GM12864 (cell line): ENCODE measurements around the gene PRCP.
A peak's percentile ranks its signal among the peaks of the same experiment; 100 is the strongest.

Experiments used
- DNase-seq: peaks from one replicate; pipeline ENCODE4 v3.0.0-alpha.2; 2011; ENCODE audit warnings: low read depth
- H3K4me3 ChIP-seq: 2 replicates; pipeline ENCODE4 v1.5.1; 2011; ENCODE audit warnings: mild to moderate bottlenecking, low read depth, low read length, control low read depth
- TF ChIP-seq, protein P1 (sequence below): IDR thresholded peaks from 2 replicates; pipeline ENCODE4 v1.5.1; 2011; ENCODE audit warnings: low read depth, mild to moderate bottlenecking, moderate library complexity, low read length, control low read depth, inconsistent platforms; ENCODE audit errors: missing control alignments

The PRCP gene

DNA sequence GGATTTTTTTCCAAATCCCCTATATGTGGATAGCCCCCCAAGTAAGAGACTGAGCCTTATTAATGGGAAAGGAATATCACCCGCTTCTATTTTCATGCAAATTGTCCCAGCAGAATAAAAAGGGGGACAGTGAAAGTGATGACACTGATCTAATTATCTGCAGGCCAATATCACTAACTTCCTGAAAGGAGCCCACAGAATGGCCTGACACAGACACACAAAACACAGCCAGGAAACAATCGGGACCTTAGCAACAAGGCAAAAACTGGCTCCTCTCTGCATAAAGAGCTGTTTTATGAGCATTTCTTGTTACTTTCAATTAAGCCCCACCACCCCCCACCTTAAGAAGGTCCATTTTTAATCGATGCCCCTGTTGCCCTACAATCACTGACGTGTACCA lies 112.2 kb downstream of the PRCP start:
- no peak overlapping the region for H3K4me3 ChIP-seq
- TF ChIP-seq, protein P1, sequence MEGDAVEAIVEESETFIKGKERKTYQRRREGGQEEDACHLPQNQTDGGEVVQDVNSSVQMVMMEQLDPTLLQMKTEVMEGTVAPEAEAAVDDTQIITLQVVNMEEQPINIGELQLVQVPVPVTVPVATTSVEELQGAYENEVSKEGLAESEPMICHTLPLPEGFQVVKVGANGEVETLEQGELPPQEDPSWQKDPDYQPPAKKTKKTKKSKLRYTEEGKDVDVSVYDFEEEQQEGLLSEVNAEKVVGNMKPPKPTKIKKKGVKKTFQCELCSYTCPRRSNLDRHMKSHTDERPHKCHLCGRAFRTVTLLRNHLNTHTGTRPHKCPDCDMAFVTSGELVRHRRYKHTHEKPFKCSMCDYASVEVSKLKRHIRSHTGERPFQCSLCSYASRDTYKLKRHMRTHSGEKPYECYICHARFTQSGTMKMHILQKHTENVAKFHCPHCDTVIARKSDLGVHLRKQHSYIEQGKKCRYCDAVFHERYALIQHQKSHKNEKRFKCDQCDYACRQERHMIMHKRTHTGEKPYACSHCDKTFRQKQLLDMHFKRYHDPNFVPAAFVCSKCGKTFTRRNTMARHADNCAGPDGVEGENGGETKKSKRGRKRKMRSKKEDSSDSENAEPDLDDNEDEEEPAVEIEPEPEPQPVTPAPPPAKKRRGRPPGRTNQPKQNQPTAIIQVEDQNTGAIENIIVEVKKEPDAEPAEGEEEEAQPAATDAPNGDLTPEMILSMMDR, result no peak
- no peak for DNase-seq

DNA sequence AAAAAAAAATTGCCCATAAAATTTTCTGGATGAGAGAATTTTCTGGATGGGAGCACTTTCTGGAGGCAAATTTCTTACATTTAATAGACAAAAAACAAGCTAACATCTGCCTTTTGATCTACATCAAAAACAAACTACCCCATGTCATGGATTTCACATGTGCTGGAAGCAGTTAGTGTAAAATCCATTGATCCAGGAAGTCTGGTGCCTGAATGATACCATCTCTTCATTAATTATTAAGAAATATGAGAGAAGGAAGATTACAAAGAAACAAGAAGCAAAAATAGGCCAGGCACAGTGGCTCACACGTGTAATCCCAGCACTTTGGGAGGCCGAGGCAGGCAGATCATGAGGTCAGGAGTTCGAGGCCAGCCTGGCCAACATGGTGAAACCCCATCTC lies 113.4 kb downstream of the PRCP start:
- no peak for DNase-seq
- no peak overlapping the region for H3K4me3 ChIP-seq
- TF ChIP-seq, protein P1, result no peak

DNA sequence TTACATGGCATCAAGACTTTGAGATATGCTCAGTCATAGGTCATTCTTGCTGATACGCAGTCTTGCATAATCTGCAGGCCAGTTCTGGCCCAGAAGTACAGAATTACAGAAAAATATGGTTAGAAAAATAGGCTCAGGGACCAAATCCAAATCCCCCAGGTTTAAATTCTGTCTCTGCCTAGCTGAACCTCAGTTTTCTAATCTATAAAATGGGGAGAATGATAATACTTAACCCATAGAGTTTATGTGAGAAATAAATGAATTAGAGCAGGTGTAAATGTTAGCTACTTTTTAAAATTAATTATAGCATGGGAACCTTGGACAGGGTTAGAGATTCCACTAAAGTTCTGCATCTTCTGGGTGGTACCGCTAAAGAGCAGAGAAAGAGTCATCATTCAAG lies 114.2 kb downstream of the PRCP start:
- no peak overlapping the region for H3K4me3 ChIP-seq
- TF ChIP-seq, protein P1, result no peak

DNA sequence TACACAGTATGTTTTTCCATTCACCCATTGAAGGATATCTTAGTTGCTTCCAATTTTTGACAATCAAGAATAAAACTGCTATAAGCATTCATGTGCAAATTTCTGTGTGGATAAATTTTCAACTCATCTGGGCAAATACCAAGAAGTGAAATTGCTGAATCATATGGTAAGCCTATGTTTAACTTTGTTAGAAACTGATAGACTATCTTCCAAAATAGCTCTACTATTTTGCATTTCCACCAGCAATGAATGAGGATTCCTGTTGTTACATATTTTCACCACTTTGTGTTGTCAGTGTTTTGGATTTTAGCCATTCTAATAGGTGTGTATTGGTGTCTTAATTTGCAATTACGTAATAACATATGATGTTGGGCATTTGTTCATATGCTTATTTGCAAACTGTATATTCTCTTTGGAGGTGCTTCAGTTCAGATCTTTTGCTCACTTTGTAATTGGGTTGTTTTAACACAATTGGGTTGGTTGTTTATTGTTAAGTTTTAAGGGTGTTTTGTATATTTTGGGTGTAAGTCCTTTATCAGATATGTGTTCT lies 117.3 kb downstream of the PRCP start:
- TF ChIP-seq, protein P1, result no peak
- H3K4me3 ChIP-seq, result no peak overlapping the region
- DNase-seq, result no peak

More for the DNA sequence above, 114.2 kb downstream of the PRCP start:
- no peak for DNase-seq

DNA sequence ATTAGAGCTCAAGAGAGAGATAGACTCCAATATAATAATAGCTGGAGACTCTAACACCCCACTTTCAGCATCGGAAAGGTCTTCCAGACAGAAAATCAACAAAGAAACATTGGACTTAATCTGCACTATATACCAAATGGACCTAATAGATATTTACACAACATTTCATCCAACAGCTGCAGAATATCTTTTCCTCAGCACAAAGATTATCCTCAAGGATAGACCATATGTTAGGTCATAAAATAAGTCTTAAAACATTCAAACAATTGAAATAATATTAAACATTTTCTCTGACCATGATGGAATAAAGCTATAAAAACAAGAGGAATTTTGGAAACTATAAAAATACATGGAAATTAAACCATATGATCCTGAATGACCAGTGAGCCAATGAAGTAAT lies 121.5 kb downstream of the PRCP start:
- TF ChIP-seq, protein P1, result no peak
- no peak for DNase-seq
- no peak overlapping the region for H3K4me3 ChIP-seq

DNA sequence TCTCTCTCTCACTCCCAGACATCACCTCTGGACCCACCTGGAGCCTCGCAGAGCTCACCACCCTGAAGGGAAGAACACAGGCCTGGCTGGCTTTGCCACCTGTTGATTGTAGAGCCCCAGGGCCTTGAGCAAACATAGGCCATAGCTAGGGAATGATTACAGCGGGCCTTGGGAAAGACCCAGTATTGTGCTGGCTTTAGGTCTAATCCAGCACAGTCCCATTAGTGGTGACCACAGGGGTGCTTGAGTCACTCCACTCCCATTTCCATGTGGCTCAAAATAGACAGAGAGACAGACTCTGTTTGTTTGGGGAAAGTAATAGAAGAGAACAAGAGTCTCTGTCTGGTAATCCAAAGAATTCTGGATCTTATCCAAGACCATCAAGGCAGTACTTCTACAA lies 123.9 kb downstream of the PRCP start:
- DNase-seq, result no peak
- TF ChIP-seq, protein P1, result no peak
- H3K4me3 ChIP-seq, result no peak overlapping the region

DNA sequence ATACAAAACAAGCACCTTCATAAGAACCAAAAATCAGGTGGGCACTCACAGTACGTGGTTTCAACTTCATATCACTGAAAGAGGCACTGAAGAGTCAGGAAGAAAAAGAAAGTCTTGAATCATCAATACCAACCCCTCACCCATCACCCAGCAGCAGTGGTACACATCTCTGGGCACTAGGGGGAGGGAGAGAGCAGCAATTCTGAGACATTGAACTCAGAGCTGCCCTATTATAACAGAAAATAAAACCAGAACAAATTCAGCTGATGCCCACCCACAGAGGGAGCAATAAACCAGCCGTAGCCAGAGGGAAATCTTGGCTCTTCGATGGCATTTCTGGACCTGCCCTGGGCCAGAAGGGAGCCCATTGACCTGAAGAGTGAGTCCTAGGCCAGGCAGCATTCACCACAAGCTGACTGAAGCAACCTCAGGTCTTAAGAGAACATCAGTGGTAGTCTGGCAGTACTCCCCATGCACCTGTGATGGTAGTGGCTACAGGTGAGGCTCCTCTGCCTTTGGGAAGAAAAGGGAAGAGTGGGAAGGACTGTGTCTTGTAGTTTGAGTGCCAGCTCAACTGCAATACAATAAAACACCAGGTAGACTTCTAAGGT lies 124.4 kb downstream of the PRCP start:
- TF ChIP-seq, protein P1, result peak; percentile 91
- DNase-seq, result peak; percentile 5
- H3K4me3 ChIP-seq, result no peak overlapping the region
